ENCODE data around the gene SLC16A1.
"Not testable (repeated sequence)": the region's sequence is repeated elsewhere in the genome, so short reads cannot be mapped to it uniquely, and the experiment has no call there.

Gene SLC16A1

DNA sequence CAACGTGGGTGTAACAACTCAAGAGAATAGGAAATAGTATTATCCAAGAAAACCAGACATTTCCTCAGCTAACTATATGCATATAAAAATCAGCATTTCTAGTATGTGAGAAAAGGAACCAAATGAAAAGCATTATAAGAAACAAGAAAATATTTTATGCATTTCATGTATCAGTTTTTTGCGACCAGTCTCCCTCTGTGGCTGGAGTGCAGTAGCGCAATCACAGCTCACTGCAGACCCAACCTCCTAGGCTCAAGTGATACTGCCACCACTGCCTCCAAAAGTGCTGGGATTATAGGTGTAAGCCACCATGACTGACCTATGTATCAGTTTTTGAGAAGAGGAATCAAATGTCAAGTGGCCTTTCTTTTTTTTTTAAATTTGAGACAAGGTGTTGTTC lies 31.0 kb downstream of the SLC16A1 start:
- no peak for DNase-seq (ENCODE audit: low spot score)

DNA sequence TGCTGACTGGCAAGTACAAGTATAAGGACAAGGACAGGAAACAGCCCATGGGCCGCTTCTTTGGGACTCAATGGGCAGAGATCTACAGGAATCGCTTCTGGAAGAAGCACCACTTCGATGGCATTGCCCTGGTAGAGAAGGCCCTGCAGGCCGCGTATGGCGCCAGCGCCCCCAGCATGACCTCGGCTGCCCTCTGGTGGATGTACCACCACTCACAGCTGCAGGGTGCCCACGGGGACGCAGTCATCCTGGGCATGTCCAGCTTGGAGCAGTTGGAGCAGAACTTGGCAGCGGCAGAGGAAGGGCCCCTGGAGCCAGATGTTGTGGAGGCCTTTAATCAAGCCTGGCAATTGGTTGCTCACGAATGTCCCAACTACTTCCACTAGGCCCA lies 32.0 kb downstream of the SLC16A1 start:
- DNase-seq (ENCODE audit: low spot score) = no peak

DNA sequence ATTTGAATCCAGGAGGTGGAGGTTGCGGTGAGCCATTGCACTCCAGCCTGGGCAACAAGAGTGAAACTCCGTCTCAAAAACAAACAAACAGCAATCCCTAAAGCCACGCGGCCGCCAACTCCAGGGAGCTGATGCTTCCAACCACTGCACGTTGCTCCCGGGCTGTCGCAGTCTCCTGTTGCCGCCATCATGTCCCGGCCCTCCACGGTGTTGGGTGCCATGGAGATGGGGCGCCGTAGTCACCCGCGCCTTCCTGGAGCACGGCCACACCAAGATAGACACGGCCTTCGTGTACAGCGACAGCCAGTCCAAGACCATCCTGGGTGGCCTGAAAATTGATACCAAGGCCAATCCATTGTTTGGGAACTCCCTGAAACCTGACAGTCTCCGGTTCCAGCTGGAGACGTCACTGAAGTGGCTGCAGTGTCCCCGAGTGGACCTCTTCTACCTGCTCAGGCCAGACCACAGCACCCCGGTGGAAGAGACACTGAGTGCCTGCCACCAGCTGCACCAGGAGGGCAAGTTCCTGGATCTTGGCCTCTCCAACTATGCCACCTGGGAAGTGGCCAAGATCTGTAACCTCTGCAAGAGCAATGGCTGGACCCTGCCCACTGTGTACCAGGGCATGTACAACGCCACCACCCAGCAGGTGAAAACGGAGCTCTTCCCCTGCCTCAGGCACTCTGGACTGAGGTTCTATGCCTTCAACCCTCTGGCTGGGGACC lies 32.6 kb downstream of the SLC16A1 start:
- no peak for DNase-seq (ENCODE audit: low spot score)

DNA sequence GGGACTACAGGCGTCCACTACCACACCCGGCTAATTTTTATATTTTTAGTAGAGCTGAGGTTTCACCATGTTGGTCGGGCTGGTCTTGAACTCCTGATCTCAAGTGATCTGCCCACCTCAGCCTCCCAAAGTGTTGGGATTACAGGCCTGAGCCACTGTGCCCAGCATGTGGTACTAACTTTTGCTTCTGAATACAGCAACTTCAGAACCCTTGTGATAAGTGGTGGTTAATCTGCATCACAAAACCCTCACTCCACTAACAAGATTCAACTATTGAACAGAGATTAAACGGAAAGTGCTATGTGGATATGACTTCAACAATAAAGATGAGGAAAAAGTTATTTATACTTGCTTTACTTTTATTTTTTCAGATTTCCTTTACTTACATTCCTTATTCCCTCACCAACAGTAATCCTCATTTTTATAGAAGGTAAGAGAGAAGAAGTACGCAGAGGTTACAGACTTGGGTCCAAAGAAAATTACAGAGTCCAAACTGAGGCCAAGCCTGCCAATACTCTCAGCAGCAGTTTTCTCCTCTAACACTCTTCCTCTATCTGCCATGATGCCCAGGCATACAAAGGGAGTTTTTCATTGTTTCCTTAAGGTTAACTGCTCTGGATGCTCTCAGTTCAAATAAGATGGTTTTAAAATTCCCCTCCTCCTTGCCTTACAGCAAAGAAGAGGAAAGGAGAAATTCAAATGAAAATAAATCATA lies 44.3 kb downstream of the SLC16A1 start:
- DNase-seq (ENCODE audit: low spot score) = no peak

DNA sequence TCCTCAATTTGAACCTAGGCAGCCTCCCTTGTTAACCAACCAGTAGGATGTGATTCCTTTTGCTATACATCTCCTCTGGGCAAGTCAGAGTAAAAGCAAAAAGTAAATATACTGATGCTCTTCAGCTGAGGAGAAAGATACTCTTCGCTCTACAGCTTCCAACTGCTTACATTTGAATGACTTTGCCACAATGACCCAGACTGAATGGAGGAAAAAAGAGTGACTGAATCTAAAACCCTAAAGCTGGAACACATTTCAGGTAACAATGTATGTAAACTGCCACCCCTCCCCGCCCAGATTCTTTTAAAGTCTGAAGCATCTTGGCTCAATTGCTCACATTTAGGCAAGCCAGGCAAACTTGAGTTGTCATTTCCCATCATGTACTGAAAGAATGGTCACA lies 46.1 kb downstream of the SLC16A1 start:
- no peak for DNase-seq (ENCODE audit: low spot score)

DNA sequence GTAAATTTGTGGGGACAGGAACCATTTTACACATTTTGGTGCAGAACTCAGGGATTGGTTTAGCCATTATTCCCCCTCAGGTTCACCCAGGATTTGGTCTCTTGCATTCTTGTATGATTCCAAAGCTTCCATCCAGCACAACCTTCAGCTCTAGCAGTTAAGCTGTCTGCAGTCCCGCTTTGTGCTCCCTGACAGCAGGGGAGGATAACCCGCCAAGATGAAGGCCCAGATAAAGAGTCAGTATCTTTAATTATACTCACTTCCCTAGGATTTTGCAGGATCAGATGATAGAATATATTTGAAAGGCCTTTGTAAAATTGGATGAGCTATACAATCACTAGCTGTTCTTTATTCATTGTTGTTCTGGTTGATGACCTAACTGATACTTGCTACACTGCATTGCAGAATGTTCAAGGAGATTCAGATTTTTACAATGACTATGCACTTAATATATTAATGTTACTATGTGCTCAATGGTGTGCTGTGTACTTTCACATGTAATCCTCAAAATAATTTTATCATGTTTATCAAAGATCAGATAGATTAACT lies 49.8 kb downstream of the SLC16A1 start:
- DNase-seq (ENCODE audit: low spot score) = no peak

DNA sequence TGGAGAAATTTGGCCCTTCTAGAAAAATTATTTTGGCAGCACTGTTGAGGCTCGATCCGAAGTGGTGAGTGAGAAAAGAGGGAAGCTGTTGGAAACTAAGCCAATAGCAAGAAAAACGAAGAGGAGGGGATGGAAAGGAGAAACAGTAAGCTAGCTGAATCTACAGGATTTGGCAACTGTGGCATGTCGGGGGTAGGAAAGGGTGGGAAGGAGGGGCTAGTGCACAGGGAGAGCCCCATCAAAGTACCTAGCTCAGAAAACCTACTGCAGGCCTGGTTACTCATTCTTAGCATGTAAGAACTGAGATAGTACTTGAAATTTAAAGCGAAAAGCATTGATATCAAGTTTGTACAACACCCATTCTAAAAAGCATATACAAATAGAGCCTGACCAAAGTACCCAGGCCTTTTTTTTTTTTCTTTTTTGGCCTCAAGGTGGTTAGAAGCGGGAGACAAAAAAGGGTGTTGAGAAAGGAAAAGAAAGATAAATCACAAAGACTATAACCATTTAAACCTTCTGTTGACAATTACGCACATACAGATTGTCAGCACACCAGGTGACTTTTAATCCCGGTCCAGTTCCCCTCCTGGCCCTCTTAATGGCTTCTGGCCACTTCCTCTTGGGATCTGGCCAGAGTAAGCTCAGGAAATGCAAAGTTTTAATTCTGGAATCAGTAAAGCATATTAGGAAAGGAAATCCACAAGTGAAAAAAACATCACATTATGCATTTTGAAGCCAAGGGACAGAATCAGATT lies 50.4 kb downstream of the SLC16A1 start:
- no peak for DNase-seq (ENCODE audit: low spot score)

DNA sequence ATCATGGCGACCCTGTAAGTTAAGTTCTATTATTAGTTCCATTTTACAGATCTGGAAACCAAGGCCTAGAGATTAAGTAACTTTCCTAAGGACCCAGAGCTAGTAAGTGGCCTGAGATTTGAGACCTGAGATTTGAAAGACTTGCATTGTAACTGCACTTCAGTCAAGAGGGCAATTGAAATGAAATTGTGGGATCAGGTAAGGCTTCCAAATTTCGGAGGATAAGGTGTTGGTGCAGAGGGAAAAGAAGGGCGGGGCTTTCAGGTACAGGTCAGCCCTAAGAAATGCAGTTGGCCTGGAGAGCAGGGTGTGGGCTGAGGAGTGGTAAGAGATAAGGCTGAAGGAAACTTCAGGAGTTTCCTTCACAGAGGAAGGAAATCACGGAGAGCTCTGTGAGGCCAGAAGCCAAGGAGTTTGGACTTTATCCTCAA lies 51.1 kb downstream of the SLC16A1 start:
- DNase-seq (ENCODE audit: low spot score) = no peak

DNA sequence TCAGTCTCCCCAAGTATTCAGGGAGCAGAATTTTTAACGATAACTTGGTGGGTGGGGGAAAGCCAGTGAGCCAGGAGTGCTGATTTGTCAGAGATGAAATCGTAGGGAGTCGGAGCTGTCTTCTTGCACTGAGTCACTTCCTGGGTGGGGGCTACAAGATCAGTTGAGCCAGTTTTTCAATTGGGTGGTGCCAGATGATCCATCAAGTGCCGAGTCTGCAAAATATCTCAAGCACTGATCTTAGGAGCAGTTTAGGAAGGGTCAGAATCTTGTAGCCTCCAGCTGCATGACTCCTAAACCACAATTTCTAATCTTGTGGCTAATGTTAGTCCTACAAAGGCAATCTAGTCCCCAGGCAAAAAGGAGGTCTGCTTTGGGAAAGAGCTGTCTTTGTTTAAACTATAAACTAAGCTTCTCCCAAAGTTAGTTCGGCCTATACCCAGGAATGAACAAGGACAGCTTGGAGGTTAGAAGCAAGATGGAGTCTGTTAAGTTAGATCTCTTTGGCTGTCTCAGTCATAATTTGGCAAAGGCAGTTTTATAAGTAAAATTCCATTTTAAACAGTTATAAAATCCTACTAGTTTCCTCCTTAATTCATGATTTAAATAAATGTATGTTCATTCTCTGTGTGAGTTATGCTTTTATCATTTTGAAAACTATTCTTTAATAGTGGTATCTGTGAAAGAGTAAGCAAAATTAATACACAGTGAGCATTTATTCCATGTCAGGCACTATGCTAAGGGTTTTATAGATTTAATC lies 51.7 kb downstream of the SLC16A1 start:
- DNase-seq (ENCODE audit: low spot score) = no peak

DNA sequence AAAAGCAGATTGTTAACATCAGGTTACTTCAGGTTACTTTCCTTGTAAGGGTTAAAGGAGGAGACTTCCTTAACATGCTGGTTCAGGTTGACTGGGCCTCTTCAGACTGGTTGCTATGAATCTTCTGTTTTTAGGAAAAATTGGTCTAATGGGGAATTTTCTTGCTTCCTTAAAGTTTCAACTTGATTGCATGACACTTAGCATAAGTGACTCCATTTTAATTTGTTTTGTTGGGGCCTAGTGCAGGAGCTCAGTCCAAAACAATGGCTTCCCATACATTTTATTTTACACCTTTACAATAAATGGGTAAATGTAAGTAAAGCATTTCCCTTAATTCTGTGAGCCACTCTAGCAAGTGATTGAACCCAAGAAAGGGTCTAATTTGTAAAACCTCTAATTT lies 53.8 kb downstream of the SLC16A1 start:
- no peak for DNase-seq (ENCODE audit: low spot score)

DNA sequence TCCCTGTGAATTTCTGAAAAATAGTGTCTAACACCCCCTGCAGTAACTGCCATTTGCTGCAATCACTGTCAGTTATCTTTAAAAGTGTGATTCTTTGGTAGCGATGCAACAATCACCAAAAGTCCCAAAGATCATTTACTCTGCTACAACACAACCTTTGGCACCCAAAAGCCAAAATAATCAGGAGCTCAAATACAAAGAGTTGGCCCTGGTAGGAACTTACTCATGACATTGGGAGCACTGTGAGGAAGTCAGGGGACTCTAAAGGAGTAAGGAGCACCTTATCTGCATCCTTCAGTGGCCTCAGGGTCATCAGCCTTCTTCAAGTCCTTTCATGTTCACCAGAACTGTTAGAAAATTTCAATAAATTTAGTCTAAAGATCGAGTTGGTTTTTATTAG lies 54.6 kb downstream of the SLC16A1 start:
- DNase-seq (ENCODE audit: low spot score) = no peak

DNA sequence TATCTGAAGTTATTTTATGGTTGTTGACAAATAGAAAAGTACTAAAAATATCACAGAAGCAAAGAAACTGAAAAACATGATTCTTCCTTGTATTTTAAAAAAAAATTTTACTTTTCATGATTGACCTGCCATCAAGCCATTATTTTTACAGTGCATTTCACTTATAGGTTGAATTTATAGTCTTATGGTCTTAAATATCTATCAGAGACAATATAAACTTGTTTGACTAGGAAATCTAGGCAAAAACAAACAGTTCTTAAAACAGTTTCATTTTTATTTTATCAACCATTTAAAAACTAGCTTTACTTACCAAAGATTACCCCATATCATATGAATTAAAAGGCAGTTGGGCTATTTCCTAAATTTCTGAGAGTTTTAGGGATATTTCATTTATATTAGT lies 59.2 kb downstream of the SLC16A1 start:
- no peak for DNase-seq (ENCODE audit: low spot score)

DNA sequence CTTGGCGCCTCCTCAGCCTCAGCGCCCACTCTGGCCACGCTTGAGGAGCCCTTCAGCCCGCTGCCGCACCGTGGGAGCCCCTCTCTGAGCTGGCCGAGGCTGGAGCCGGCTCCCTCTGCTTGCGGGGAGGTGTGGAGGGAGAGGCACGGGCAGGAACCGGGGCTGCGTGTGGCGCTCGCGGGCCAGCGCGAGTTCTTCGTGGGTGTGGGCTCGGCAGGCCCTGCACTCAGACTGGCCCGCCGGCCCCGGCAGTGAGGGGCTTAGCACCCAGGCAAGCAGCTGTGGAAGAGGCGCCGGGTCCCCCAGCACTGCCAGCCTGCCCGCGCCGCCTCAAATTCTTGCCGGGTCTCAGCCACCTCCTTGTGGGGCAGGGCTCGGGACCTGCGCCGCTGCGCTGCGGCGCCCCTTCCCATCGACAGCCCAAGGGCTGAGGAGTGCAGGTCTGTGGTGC lies 61.4 kb downstream of the SLC16A1 start:
- DNase-seq (ENCODE audit: low spot score) = no peak

DNA sequence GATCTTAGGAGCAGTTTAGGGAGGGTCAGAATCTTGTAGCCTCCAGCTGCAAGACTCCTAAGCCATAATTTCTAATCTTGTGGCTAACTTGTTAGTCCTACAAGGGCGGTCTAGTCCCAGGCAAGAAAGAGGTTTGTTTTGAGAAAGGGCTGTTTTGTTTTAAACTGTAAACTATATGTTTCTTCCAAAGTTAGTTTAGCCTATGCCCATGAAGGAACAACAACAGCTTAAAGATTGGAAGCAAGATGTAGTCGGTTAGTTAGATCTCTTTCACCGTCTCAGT lies 62.0 kb downstream of the SLC16A1 start:
- DNase-seq (ENCODE audit: low spot score) = no peak

DNA sequence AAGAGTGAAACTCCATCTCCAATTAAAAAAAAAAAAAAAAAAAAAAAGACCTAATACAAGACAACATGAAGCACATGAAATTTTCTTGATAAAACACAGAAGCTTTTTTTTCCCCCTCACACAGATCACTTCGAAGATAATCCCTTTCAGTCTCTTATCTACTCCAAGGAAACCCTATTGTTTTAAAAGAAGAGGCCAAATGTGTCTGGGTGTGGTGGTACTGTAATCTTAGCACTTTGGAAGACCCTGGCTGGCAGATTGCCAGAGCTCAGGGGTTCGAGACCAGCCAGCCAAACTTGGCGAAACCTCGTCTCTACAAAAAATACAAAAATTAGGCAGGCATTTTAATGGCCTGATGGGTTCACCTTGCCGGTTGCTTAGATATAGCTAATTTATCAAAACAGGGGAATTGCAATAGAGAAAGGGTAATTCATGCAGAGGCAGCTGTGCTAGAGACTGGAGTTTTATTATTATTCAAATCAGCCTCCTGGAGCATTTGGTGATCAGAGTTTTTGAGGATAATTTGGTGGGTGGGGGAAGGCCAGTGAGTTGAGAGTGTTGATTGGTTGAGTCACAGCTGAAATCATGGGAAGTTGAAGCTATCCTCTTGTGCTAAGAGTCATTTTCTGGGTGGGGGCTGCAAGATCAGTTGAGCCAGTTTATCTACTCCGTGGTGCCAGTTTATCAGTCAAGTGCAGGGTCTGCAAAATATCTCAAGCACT lies 62.5 kb downstream of the SLC16A1 start:
- no peak for DNase-seq (ENCODE audit: low spot score)

DNA sequence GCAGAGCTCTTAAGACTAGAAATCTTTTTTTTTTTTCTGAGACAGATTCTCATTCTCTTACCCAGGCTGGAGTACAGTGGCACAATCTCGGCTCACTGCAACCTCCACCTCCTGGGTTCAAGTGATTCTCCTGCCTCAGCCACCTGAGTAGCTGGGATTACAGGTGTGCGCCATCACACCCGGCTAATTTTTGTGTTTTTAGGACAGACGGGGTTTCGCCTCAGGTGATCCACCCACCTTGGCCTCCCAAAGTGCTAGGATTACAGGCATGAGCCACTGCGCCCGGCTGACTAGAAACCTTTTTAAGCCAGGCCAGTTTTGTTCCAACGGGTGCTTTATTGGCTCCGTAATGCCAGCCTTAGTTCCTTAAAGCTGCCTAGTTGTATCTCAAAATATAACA lies 66.1 kb downstream of the SLC16A1 start:
- not testable (repeated sequence) for DNase-seq (ENCODE audit: low spot score)

DNA sequence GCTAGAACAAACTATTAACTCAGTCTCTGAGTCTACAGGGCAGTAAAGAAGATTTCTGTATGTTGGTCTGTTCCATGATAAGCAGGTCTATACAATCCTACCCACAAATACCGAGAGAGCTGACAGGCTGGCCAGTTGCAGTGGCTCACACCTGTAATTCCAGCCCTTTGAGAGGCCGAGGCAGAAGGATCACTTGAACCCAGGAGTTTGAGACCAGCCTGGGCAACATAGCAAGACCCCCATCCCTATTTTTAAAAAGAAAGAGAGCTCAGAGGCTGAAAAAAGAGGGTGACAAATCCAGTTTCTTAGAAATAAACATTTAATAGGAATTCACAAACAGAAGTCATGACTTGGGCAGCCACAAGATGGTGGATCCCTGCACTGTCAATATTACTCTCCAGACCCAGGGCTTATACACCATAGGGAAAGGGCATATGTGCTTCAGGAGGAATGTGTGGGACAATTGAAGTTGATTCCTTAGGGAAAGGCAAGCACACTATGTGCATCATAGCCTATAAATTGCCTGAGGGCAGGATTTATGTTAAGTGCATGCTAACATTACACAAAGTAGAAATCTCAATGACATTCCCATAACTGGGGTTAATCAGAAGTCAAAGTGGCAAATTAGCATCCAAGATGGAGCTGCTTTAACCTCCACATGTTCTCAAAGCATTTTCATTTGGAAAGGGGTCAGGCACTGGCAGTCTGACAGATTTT lies 66.8 kb downstream of the SLC16A1 start:
- DNase-seq (ENCODE audit: low spot score) = no peak

DNA sequence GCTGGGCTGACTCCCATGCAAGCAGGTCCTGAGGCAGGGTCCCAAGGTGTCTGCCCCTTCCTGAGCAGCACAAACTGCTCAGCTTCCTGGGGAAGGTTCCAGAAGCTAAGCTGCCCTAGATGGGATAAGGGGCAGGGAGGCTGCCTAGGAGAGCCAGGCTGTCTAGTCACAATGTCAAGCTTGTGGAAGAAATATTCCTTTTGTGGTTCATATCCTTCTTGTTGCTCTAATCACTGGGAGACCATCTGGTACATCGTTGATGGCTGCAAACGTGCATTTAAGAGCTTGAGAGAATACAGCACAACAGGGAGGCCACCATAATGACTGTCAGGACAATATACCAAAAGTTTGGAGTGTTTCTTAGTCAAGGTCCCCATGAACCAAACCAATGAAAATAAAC lies 67.4 kb downstream of the SLC16A1 start:
- no peak for DNase-seq (ENCODE audit: low spot score)

DNA sequence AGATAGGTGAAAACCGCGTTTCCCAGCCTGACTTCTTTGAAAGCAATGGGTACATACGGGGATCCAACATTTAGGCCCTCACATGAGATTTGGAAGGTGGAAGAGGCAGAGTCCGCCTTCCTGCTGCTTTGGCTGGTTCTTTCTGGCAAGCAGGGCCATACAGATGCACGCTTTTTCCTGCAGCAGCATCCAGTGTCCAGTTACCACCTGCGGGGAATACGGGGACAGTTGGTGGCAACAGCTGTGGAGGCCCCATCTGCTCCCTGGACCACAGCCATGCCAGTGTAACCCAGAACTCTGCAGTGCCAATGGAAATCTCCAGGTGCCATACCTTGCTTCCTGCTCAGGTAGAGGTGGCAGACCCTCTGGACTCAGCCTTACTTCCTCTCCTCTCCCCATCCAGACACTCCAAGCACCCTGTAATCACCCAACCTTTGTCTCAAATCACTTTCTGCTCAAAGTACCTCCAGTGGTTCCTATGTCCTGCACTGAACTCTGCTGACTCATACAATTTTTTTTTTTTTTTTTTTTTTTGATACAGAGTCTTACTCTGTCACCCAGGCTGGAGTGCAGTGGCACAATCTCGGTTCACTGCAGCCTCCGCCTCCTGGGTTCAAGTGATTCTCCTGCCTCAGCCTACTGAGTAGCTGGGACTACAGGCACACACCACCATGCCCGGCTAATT lies 68.3 kb downstream of the SLC16A1 start:
- no peak for DNase-seq (ENCODE audit: low spot score)

DNA sequence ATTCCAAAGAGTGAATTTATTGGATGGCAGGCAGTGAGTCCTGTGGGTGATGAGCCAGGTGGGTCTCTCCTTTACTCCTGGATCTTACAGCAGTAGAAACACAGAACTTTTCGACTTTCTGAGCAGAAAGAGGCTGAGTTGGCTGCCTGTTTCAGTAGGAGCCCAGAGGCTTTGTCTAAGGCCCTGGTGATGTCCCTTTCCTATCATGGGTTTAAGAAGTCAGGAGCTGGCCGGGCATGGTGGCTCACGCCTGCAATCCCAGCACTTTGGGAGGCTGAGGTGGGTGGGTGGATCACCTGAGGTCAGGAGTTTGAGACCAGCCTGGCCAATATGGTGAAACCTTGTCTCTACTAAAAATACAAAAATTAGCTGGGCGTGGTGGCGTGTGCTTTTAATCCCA lies 71.0 kb downstream of the SLC16A1 start:
- DNase-seq (ENCODE audit: low spot score) = not testable (repeated sequence)
